ENCODE data around the gene ULK3. TPM values are rescaled to one million over a fixed set of nuclear protein-coding genes. Genes with fewer than 3 reads are reported as not detected.

The ULK3 gene
- total RNA-seq, 1 experiment from 2014 or later: 48.4 TPM

DNA sequence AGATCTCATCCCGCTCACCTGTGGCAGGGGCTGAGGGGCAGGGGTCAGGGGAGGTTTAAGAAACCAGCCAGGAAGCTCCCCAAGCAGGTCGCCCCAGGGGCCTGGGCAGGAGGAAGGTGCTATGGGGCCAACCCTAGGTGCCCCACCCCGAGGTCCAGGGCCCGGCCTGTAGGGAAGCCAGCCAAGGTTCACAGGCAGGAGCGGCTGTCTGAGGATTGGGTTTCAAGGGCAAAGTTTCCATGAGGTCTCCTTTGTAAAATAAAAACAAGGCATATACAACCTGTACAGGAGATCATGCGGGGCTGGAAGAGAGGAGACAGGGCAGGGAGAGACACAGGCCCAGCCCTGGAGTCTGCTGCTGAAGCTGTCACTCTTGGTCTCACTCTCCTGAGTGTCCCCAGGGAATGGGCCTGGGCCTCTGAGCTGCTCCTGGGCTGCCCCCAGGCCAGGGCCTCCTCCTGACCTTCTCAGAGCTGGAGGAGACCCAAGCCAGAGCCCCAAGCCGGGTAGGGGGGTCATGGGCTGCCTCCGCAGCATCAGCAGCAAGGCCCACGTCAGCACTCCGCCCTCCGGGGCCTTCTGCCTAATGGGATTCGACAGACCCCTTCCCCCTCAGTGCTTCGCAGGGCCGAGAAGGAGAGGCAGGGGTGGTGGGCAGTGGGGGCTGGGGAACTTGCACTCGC, 11.0 kb downstream of the ULK3 start:
- no TSS peak for BruUV-seq (replicated peaks)
- no peak overlapping the region for H3K9ac ChIP-seq (ENCODE audit: low read length)
- no peaks in the 10 kb centered on the region for H3K9me3 ChIP-seq (ENCODE audit: control insufficient read depth in 1 of 2, insufficient read depth in 1 of 2, low read depth in 1 of 2, low read length in 2 of 2)
- intact Hi-C loops (cut with micrococcal nuclease): no loop called here
- H2AFZ ChIP-seq (ENCODE audit: low read depth, low read length, poor library complexity, severe bottlenecking): no peak overlapping the region
- CTCF ChIA-PET: no interaction called here
- no peaks in the 10 kb centered on the region for H4K20me1 ChIP-seq (ENCODE audit: insufficient read depth)
- DNase-seq (ENCODE audit: low read depth, low spot score) (no peak), ATAC-seq (no peak)
- H3K79me2 ChIP-seq (ENCODE audit: insufficient read depth, low read length): no peaks in the 10 kb centered on the region
- H3K4me3 ChIP-seq (replicated peaks in 1 of 2; ENCODE audit: low read depth in 1 of 2, low read length in 2 of 2): no peak overlapping the region
- H3K4me2 ChIP-seq (ENCODE audit: low read length): no peak overlapping the region
- no peak for TF ChIP-seq ZFX (IDR thresholded peaks at IDR 0.05)
- TF ChIP-seq POLR2A (IDR thresholded peaks at IDR 0.05; ENCODE audit: borderline replicate concordance, extremely low read depth, insufficient read depth, insufficient read length): no peak
- TF ChIP-seq CEBPB (IDR thresholded peaks at IDR 0.05; ENCODE audit: low read depth): no peak
- TF ChIP-seq POLR2AphosphoS5 (IDR thresholded peaks at IDR 0.05; ENCODE audit: low read depth, low read length): no peak
- H3K4me1 ChIP-seq (ENCODE audit: control insufficient read depth in 1 of 2, insufficient read depth in 2 of 2, low read length in 2 of 2): peaks cover 0 to 9% of the 10 kb centered on the region in 2 experiments; a peak in 2 of 4 replicates
- RAD21 ChIA-PET (ENCODE audit: low non-redundant PET in 1 of 2, low total read pairs in 2 of 2, uncharacterized antibody in 2 of 2, unreplicated experiment in 2 of 2): no interaction called here
- no peaks in the 10 kb centered on the region for H3K9me2 ChIP-seq (ENCODE audit: insufficient read depth)
- H3K27me3 ChIP-seq (ENCODE audit: insufficient read depth, low read length): peaks cover 19% of the 10 kb centered on the region; the same call in 1 of the 2 replicates
- no peaks in the 10 kb centered on the region for H3K36me3 ChIP-seq (ENCODE audit: control insufficient read depth in 1 of 2, insufficient read depth in 2 of 2, low read length in 2 of 2)
- H3K27ac ChIP-seq (ENCODE audit: low read depth, low read length): no peak overlapping the region
- POLR2A ChIA-PET: no interaction called here

DNA sequence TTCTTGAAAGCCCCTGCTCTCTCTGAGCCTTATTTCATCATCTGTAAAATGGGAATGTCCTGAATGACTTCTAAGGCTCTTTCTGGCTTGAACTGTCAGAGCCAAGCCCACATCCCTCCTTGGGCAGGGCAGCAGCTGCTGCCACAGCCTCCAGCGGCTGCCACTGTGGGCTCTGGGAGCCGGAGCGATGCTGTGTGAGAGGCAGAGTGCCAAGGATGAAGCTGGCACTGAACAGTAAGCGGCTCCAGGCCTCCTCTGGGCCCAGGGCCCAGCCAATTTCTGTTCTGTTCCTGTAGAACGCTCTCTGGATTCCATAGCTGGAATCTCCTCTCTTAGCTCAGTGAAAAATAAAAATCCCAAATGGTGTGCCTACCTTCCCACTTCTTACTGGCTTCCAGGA, 12.1 kb downstream of the ULK3 start:
- H3K36me3 ChIP-seq (ENCODE audit: control insufficient read depth in 1 of 2, insufficient read depth in 2 of 2, low read length in 2 of 2): no peaks in the 10 kb centered on the region
- peaks cover 21% of the 10 kb centered on the region; the same call in 1 of the 2 replicates for H3K27me3 ChIP-seq (ENCODE audit: insufficient read depth, low read length)
- no peak for ATAC-seq
- no peak overlapping the region for H3K4me2 ChIP-seq (ENCODE audit: low read length)
- no peak overlapping the region for H3K9ac ChIP-seq (ENCODE audit: low read length)
- H2AFZ ChIP-seq (ENCODE audit: low read depth, low read length, poor library complexity, severe bottlenecking): no peak overlapping the region
- CTCF ChIA-PET: no interaction called here
- no peak overlapping the region for H3K27ac ChIP-seq (ENCODE audit: low read depth, low read length)
- peaks cover 0 to 9% of the 10 kb centered on the region in 2 experiments; a peak in 2 of 4 replicates for H3K4me1 ChIP-seq (ENCODE audit: control insufficient read depth in 1 of 2, insufficient read depth in 2 of 2, low read length in 2 of 2)
- RAD21 ChIA-PET (ENCODE audit: low non-redundant PET in 1 of 2, low total read pairs in 2 of 2, uncharacterized antibody in 2 of 2, unreplicated experiment in 2 of 2): no interaction called here
- intact Hi-C loops (cut with micrococcal nuclease): no loop called here
- no peaks in the 10 kb centered on the region for H3K9me2 ChIP-seq (ENCODE audit: insufficient read depth)
- H3K9me3 ChIP-seq (ENCODE audit: control insufficient read depth in 1 of 2, insufficient read depth in 1 of 2, low read depth in 1 of 2, low read length in 2 of 2): no peaks in the 10 kb centered on the region
- H3K79me2 ChIP-seq (ENCODE audit: insufficient read depth, low read length): no peaks in the 10 kb centered on the region
- no peak overlapping the region for H3K4me3 ChIP-seq (replicated peaks in 1 of 2; ENCODE audit: low read depth in 1 of 2, low read length in 2 of 2)
- DNase-seq (ENCODE audit: low read depth, low spot score): no peak
- TF ChIP-seq FOSL1 (IDR thresholded peaks at IDR 0.05; ENCODE audit: low read depth): no peak
- no peak for TF ChIP-seq EZH2 (IDR thresholded peaks at IDR 0.05)
- TF ChIP-seq JUND (IDR thresholded peaks at IDR 0.05): no peak
- no peak for TF ChIP-seq ZNF274 (IDR thresholded peaks at IDR 0.05; ENCODE audit: low read depth, low read length)
- no peak for TF ChIP-seq POLR2AphosphoS5 (IDR thresholded peaks at IDR 0.05; ENCODE audit: low read depth, low read length)
- TF ChIP-seq ELF1 (IDR thresholded peaks at IDR 0.05; ENCODE audit: borderline replicate concordance, low read depth): no peak
- TF ChIP-seq EGR1 (IDR thresholded peaks at IDR 0.05; ENCODE audit: low read depth): no peak
- no peak for TF ChIP-seq CEBPB (IDR thresholded peaks at IDR 0.05; ENCODE audit: low read depth)
- no peak for TF ChIP-seq TCF7L2 (IDR thresholded peaks at IDR 0.05; ENCODE audit: borderline replicate concordance, extremely low read depth, insufficient read depth, insufficient read length)
- TF ChIP-seq YY1 (IDR thresholded peaks at IDR 0.05; ENCODE audit: extremely low read depth, insufficient replicate concordance, low read depth, low read length): no peak
- no peak for TF ChIP-seq POLR2A (IDR thresholded peaks at IDR 0.05; ENCODE audit: borderline replicate concordance, extremely low read depth, insufficient read depth, insufficient read length)
- TF ChIP-seq EZH2phosphoT487 (IDR thresholded peaks at IDR 0.05; ENCODE audit: borderline replicate concordance): no peak
- TF ChIP-seq, protein P1, sequence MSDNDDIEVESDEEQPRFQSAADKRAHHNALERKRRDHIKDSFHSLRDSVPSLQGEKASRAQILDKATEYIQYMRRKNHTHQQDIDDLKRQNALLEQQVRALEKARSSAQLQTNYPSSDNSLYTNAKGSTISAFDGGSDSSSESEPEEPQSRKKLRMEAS (IDR thresholded peaks at IDR 0.05): no peak
- no peak for TF ChIP-seq SRF (IDR thresholded peaks at IDR 0.05; ENCODE audit: low read depth)
- TF ChIP-seq RAD21 (IDR thresholded peaks at IDR 0.05; ENCODE audit: low read depth): no peak
- TF ChIP-seq SIN3A (IDR thresholded peaks at IDR 0.05; ENCODE audit: low read depth): no peak
- TF ChIP-seq, protein P2, sequence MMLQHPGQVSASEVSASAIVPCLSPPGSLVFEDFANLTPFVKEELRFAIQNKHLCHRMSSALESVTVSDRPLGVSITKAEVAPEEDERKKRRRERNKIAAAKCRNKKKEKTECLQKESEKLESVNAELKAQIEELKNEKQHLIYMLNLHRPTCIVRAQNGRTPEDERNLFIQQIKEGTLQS (IDR thresholded peaks at IDR 0.05): no peak
- no peaks in the 10 kb centered on the region for H4K20me1 ChIP-seq (ENCODE audit: insufficient read depth)
- no TSS peak for BruUV-seq (replicated peaks)
- POLR2A ChIA-PET: no interaction called here
